Measurements from ENCODE around the gene NKAIN2. TPM values are rescaled to one million over a fixed set of nuclear protein-coding genes. Genes with fewer than 3 reads are reported as not detected.
"Not testable (repeated sequence)": the region's sequence is repeated elsewhere in the genome, so short reads cannot be mapped to it uniquely, and the experiment has no call there.

NKAIN2 gene
- total and polyA plus RNA-seq, 8 donors, result 0.02 to 0.09 TPM; not detected in 6

GRCh38 chr6:124339610-124340334 is 536.1 kb downstream of the NKAIN2 start:
- WGBS, 2 donors, result 54 to 68% methylated on average over 5 of the region's 5 CpGs
- no peaks in the 10 kb centered on the region for H3K9me3 ChIP-seq
- H3K27me3 ChIP-seq, result no peaks in the 10 kb centered on the region
- DNase-seq (no peak), FAIRE-seq (no peak), ATAC-seq (no peak)
- no peaks in the 10 kb centered on the region for H3K4me1 ChIP-seq
- no peaks in the 10 kb centered on the region for H3K36me3 ChIP-seq
- no peak overlapping the region for H3K27ac ChIP-seq
- H3K4me3 ChIP-seq, result no peak overlapping the region
- intact Hi-C loops (cut with DNase I), result no loop called here
- TF ChIP-seq CTCF (IDR thresholded peaks at IDR 0.05), result no peak

DNA sequence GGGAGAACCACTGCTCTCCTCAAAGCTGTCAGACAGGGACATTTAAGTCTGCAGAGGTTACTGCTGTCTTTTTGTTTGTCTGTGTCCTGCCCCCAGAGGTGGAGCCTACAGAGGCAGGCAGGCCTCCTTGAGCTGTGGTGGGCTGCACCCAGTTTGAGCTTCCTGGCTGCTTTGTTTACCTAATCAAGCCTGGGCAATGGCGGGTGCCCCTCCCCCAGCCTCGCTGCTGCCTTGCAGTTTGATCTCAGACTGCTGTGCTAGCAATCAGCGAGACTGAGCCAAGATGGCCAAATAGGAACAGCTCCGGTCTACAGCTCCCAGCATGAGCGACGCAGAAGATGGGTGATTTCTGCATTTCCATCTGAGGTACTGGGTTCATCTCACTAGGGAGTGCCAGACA is 544.7 kb downstream of the NKAIN2 start:
- H3K36me3 ChIP-seq; ATAC-seq; FAIRE-seq; H3K27ac ChIP-seq; intact Hi-C loops (cut with DNase I); H3K9me3 ChIP-seq; H3K27me3 ChIP-seq; DNase-seq; H3K4me3 ChIP-seq; H3K4me1 ChIP-seq: not testable (repeated sequence)
- 72 to 83% methylated on average over 4 to 6 of the region's 6 CpGs for WGBS, 2 donors

DNA sequence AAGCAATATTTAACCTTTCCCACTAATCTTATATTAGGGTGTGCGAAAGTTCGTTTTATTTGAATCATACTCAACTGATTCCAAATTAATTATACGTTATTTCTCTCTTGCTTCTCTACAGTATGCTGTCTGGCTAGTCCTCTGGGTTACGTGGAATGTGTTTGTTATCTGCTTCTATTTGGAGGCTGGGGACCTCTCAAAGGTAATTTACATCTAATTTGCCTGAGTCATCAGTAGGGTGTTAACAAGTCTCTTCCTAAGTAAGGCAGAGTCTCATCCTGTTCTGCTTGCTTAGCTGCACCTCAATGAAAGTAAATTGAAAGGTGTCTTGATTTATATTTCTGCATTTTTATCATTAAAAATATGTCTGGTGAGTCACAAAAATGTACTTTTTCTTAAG is 551.5 kb downstream of the NKAIN2 start:
- intact Hi-C loops (cut with DNase I), result no loop called here
- TF ChIP-seq CTCF (IDR thresholded peaks at IDR 0.05), result no peak

GRCh38 chr6:124356276-124356810 is 552.7 kb downstream of the NKAIN2 start:
- no peaks in the 10 kb centered on the region for H3K36me3 ChIP-seq
- H3K4me1 ChIP-seq, result no peaks in the 10 kb centered on the region
- intact Hi-C loops (cut with DNase I), result no loop called here
- no peak overlapping the region for H3K27ac ChIP-seq
- ATAC-seq (no peak), DNase-seq (no peak), FAIRE-seq (no peak)
- 46 to 63% methylated on average over 5 of the region's 5 CpGs for WGBS, 2 donors
- no peaks in the 10 kb centered on the region for H3K9me3 ChIP-seq
- no peak overlapping the region for H3K4me3 ChIP-seq
- no peaks in the 10 kb centered on the region for H3K27me3 ChIP-seq
- no peak for TF ChIP-seq CTCF (IDR thresholded peaks at IDR 0.05)

More for the DNA sequence above, 551.5 kb downstream of the NKAIN2 start:
- Histone ChIP-seq H3K4me3 (no peak overlapping the region), H3K36me3 (no peaks in the 10 kb centered on the region), H3K27me3 (no peaks in the 10 kb centered on the region), H3K27ac (no peak overlapping the region), H3K9me3 (no peaks in the 10 kb centered on the region), H3K4me1 (no peaks in the 10 kb centered on the region)
- WGBS, 2 donors, result 54 to 72% methylated on average over 4 of the region's 4 CpGs
- no peak for ATAC-seq
- FAIRE-seq, result no peak
- DNase-seq, result no peak

DNA sequence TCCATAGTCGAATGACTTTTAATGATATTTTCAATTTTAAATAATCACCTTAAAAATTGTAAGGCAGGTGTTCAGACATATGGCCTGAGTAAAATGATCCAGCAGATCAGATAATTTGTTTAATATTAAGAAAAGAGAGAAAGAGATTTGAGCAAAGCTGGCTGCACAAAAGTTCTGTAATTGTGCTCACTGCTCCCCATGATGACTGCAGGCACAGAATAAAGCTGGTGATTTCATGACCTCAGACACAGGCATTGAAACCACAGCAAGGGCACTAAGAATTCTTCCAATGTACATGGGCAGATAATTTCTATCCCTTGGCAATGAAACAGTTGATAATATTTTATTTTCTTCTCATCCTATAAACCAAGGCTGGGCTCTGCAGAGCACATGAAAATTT is 553.1 kb downstream of the NKAIN2 start:
- H3K36me3 ChIP-seq, result no peaks in the 10 kb centered on the region
- no peak for FAIRE-seq
- no peak overlapping the region for H3K4me3 ChIP-seq
- no peaks in the 10 kb centered on the region for H3K27me3 ChIP-seq
- 57 to 67% methylated on average over 1 of the region's 1 CpG for whole genome bisulfite sequencing, 2 donors
- no peak for DNase-seq
- no peaks in the 10 kb centered on the region for H3K4me1 ChIP-seq
- no peak overlapping the region for H3K27ac ChIP-seq
- H3K9me3 ChIP-seq, result no peaks in the 10 kb centered on the region
- no peak for ATAC-seq
- TF ChIP-seq CTCF (IDR thresholded peaks at IDR 0.05), result no peak
- intact Hi-C loops (cut with DNase I), result no loop called here
